Fibroblast of lung (primary cell): ENCODE results near the gene SEC16A. TPM values are rescaled to one million over a fixed set of nuclear protein-coding genes. Genes with fewer than 3 reads are reported as not detected.

ENCODE experiments used
- DNase-seq, 2 donors: peaks; one replicate each; pipeline versions ENCODE4 v3.0.0 to v3.0.0-alpha.2; 2010; ENCODE audit warnings: low read depth in 2 of 2
- H2AFZ ChIP-seq: 2 replicates; pipeline ENCODE4 v1.5.1; 2012; ENCODE audit warnings: low read length, control low read depth, inconsistent platforms
- H3K27ac ChIP-seq: 2 replicates; pipeline ENCODE4 v1.5.1; 2011; ENCODE audit warnings: low read length, control low read depth; ENCODE audit not compliant: insufficient read depth
- H3K27me3 ChIP-seq: 2 replicates; pipeline ENCODE4 v1.5.1; 2011; ENCODE audit warnings: mild to moderate bottlenecking, low read length; ENCODE audit not compliant: control insufficient read depth, insufficient read depth
- H3K36me3 ChIP-seq: 2 replicates; pipeline ENCODE4 v1.5.1; 2011; ENCODE audit warnings: low read length; ENCODE audit not compliant: control insufficient read depth, insufficient read depth
- H3K4me1 ChIP-seq: 2 replicates; pipeline ENCODE4 v1.5.1; 2011; ENCODE audit warnings: low read length; ENCODE audit not compliant: control insufficient read depth, insufficient read depth; ENCODE audit errors: extremely low read depth
- H3K4me2 ChIP-seq: 2 replicates; pipeline ENCODE4 v1.5.1; 2011; ENCODE audit warnings: low read length, control low read depth; ENCODE audit not compliant: insufficient read depth; ENCODE audit errors: extremely low read depth
- H3K4me3 ChIP-seq, 4 experiments: fragments of 200-600 bp in 1 of 4; sonication (generic) in 1 of 4; replicated peaks in 1 of 4; 2 replicates each; pipeline ENCODE4 v1.5.1; 2011 to 2016; ENCODE audit warnings: low read length in 4 of 4, low read depth in 3 of 4, mild to moderate bottlenecking in 3 of 4, control low read depth in 2 of 4, inconsistent platforms in 1 of 4, mixed read lengths in 1 of 4; ENCODE audit not compliant: insufficient read depth in 1 of 4; ENCODE audit errors: control extremely low read depth in 1 of 4
- H3K79me2 ChIP-seq: 2 replicates; pipeline ENCODE4 v1.5.1; 2012; ENCODE audit warnings: mild to moderate bottlenecking, low read length, inconsistent platforms; ENCODE audit not compliant: control insufficient read depth, insufficient read depth
- H3K9ac ChIP-seq: 2 replicates; pipeline ENCODE4 v1.5.1; 2011; ENCODE audit warnings: mild to moderate bottlenecking, low read length, control low read depth; ENCODE audit not compliant: insufficient read depth
- H3K9me3 ChIP-seq: 2 replicates; pipeline ENCODE4 v1.5.1; 2012; ENCODE audit warnings: low read depth, low read length; ENCODE audit not compliant: control insufficient read depth, insufficient read depth
- H4K20me1 ChIP-seq: 2 replicates; pipeline ENCODE4 v1.5.1; 2011; ENCODE audit warnings: low read length; ENCODE audit not compliant: control insufficient read depth, insufficient read depth; ENCODE audit errors: extremely low read depth
- CTCF ChIP-seq, 2 donors: IDR thresholded peaks in 1 of 2; conservative IDR thresholded peaks in 1 of 2; 1 replicate in 1 of 2; 2 replicates in 1 of 2; pipeline ENCODE4 v1.5.1; 2011 to 2012; ENCODE audit warnings: low read length in 2 of 2, control low read depth in 1 of 2, inconsistent platforms in 1 of 2, low read depth in 1 of 2, mild to moderate bottlenecking in 1 of 2
- EZH2 ChIP-seq: IDR thresholded peaks from 2 replicates; pipeline ENCODE4 v1.5.1; 2012; ENCODE audit warnings: low read length, control low read depth, mild to moderate bottlenecking; ENCODE audit errors: missing control alignments
- polyA plus RNA-seq, 2 donors: library from polyadenylated mRNA; depleted of rRNA in 1 of 2; stranded (reverse) in 1 of 2; unstranded in 1 of 2; fragments of >200 nt; gene quantifications; 2 replicates each; pipeline ENCODE4 v1.2.1, GENCODE V29; 2011 to 2012; ENCODE audit warnings: missing spikeins in 1 of 2
- total RNA-seq: library from RNA; depleted of rRNA; stranded (reverse); fragments of >200 nt; gene quantifications from 2 replicates; pipeline ENCODE4 v1.2.1, GENCODE V29; 2014

The SEC16A gene
- total and polyA plus RNA-seq, 2 donors (not counting 1 experiment from before 2014, with no cell fraction given) = 17.8 to 23.9 TPM

DNA sequence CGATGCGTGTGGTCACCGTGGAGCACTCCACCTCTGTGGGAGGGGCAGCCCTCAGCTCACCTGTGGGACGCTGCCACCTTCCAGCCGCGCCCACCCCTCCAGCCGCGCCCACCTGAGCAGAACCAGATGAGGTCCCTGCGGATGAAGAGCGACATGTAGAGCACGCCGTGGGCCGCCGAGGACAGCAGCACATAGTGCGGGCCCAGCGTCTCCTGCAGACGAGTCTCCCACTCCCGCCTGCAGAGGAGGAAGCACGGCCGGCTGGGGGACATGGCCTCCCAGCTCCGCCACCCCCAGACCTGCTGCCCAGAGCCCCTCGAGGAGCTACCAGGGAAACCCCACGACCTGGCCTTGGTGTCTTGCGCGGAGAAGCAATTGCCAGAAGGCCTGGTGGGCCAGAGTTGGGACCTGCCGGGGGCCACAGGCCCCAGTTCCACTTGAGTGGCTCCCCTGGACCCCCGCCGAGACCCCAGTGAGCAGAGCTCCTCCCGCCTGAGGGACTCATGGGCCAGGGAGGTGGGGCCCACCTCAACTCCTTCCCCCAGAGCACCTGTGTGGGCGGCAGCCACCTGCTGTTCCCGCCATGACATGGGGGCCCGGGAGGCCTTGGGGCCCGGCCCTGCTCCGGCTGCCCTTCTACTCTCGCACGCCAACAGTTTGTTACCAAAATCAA lies 49.7 kb downstream of the SEC16A start:
- Histone ChIP-seq H2AFZ (no peak overlapping the region), H3K27me3 (no peaks in the 10 kb centered on the region), H3K4me2 (no peak overlapping the region), H4K20me1 (no peaks in the 10 kb centered on the region), H3K4me3 (no peak overlapping the region), H3K9ac (no peak overlapping the region), H3K36me3 (peaks cover 28% of the 10 kb centered on the region), H3K27ac (no peak overlapping the region), H3K4me1 (peaks cover 8% of the 10 kb centered on the region), H3K9me3 (no peaks in the 10 kb centered on the region), H3K79me2 (peaks cover 33% of the 10 kb centered on the region)
- TF ChIP-seq CTCF (conservative IDR thresholded peaks at IDR 0.05 in 1 of 2, IDR thresholded peaks at IDR 0.05 in 1 of 2; ENCODE audit: low read depth in 1 of 2, low read length in 2 of 2) = no peak
- no peak for TF ChIP-seq EZH2
- no peak for DNase-seq

DNA sequence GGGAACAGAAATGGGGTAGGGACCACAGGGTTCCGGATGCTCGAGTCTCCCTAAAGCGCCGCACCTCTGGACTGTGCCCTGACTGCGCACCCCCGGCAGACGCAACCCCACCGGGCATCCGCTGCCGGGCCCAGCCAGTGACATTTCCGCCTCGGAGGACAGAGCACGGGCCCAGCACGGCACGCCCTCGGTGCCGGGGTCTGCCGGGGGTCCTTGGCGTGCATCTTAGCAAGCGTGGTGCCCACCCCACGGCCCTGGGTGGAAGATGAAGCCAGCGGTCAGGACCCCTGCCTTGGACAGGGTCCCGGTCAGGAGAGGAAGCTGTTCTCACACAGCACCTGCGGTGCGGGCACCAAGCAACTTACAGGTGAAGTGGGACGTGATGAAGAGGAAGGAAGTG lies 50.2 kb downstream of the SEC16A start:
- Histone ChIP-seq H3K9me3 (no peaks in the 10 kb centered on the region), H3K27me3 (no peaks in the 10 kb centered on the region), H3K79me2 (peaks cover 27% of the 10 kb centered on the region), H3K27ac (no peak overlapping the region), H2AFZ (no peak overlapping the region), H3K4me3 (no peak overlapping the region), H3K9ac (no peak overlapping the region), H3K4me1 (peaks cover 5% of the 10 kb centered on the region), H3K4me2 (no peak overlapping the region), H3K36me3 (peaks cover 28% of the 10 kb centered on the region), H4K20me1 (no peaks in the 10 kb centered on the region)
- DNase-seq = no peak
- TF ChIP-seq EZH2 = no peak
- no peak for TF ChIP-seq CTCF (conservative IDR thresholded peaks at IDR 0.05 in 1 of 2, IDR thresholded peaks at IDR 0.05 in 1 of 2; ENCODE audit: low read depth in 1 of 2, low read length in 2 of 2)

DNA sequence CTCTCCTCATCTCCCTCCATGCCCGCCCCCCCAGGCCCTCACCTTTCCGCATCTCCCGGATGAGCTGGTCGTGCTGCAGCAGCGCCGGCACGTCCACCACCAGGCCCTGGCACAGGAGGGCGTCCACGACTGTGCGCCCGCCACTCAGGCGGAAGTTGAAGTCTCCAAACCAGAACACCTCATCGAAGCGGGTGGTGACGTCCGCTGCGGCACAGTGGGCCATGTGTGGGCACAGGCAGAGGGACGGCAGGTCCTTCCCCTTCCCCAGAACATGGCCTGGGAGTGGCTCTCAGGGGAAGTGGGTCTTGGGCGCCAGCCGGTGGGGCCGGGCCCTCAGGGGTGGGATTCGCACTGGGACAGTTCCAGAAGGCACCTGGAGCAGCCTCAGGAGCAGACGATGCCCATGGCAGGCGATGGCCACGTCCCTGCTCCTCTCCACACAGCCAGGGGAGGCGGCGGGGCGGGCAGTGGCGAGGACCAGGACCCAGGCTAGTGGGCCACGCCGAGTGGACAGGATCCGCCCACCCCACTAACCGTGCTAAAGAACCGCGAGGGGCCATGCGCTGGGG lies 51.0 kb downstream of the SEC16A start:
- H3K9ac ChIP-seq = no peak overlapping the region
- no peaks in the 10 kb centered on the region for H4K20me1 ChIP-seq
- H3K9me3 ChIP-seq = no peaks in the 10 kb centered on the region
- H3K27ac ChIP-seq = no peak overlapping the region
- peaks cover under 1% of the 10 kb centered on the region for H3K4me1 ChIP-seq
- DNase-seq = no peak
- H2AFZ ChIP-seq = no peak overlapping the region
- peaks cover 20% of the 10 kb centered on the region for H3K79me2 ChIP-seq
- no peak overlapping the region for H3K4me3 ChIP-seq
- no peak for TF ChIP-seq EZH2
- TF ChIP-seq CTCF (conservative IDR thresholded peaks at IDR 0.05 in 1 of 2, IDR thresholded peaks at IDR 0.05 in 1 of 2; ENCODE audit: low read depth in 1 of 2, low read length in 2 of 2) = no peak
- H3K27me3 ChIP-seq = no peaks in the 10 kb centered on the region
- no peak overlapping the region for H3K4me2 ChIP-seq
- peaks cover 23% of the 10 kb centered on the region for H3K36me3 ChIP-seq
